Upper lobe of right lung (tissue), 1 donor: ENCODE data around the gene C3orf20. TPM values are rescaled to one million over a fixed set of nuclear protein-coding genes. Genes with fewer than 3 reads are reported as not detected.

ENCODE experiments used
- ATAC-seq: fragments of 200-7000 bp; cut with Tn5 transposase; one replicate; pipeline ENCODE4 v1.9.1; 2020; ENCODE audit warnings: mild to moderate bottlenecking, moderate library complexity
- DNase-seq: peaks from one replicate; pipeline ENCODE4 v3.0.0-alpha.2; 2020
- H3K27ac ChIP-seq: fragments of 200-600 bp; one replicate; pipeline ENCODE4 v1.8.0; 2022
- H3K27me3 ChIP-seq: fragments of 200-600 bp; one replicate; pipeline ENCODE4 v1.8.0; 2022; ENCODE audit warnings: mild to moderate bottlenecking
- H3K36me3 ChIP-seq: fragments of 200-600 bp; one replicate; pipeline ENCODE4 v1.8.0; 2022
- H3K4me1 ChIP-seq: fragments of 200-600 bp; one replicate; pipeline ENCODE4 v1.8.0; 2022
- H3K4me3 ChIP-seq: fragments of 200-600 bp; one replicate; pipeline ENCODE4 v1.8.0; 2022; ENCODE audit warnings: mild to moderate bottlenecking
- H3K9me3 ChIP-seq: fragments of 200-600 bp; one replicate; pipeline ENCODE4 v1.8.0; 2022
- intact Hi-C: fragments of 100-400 bp; cut with DNase I; formaldehyde crosslinking; loops from one replicate; pipeline ENCODE4 v1.11.0; 2022
- total RNA-seq: library from RNA; stranded (reverse); fragmentation: NEBNext Ultra II Directional; extraction: Animal tissue kit (Norgen Biotek cat#: 25700); gene quantifications from one replicate; pipeline ENCODE4 v1.2.1, GENCODE V29; 2021
- TF ChIP-seq, protein P1 (sequence below): fragments of 200-600 bp; IDR thresholded peaks from one replicate; pipeline ENCODE4 v1.8.0; 2022; ENCODE audit warnings: antibody characterized with exemption
- donor health status: DM: no; HTN: yes; CAD: no; lungs with severe emphysema.

C3orf20 gene
- total RNA-seq, 1 donor from 2014 or later = 0.14 TPM

DNA sequence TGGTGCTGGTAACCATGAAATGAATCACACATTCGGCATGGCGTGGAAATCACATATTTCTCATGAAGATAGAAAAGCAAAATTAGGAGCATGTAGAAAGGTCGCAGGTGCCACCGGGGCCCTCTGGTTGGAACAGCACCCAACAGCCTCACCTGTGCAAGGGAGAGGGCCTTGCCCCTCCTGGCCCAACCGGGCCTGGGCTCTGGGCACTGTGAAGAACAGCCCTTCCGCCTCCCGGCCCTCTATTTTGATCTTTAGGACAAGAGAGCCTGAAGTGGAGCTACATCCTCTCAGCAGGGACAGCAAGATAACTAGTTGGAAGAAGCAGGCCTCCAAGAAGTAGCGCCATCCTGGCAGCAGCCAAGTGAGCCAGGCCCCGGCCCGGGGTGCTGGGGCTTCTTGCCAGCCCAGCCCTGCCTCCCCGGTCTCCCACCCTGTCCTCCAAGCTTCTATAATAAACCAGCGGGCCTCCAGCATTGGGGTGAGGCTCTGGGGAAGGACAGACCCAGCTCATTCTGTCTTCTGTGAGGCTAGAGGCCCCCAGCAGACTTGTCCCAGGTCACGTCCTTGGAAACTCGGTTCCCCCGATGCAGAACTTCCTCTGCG, 97.7 kb downstream of the C3orf20 start:
- intact Hi-C loops = loop anchor here (10.0 kb wide), 1 partner anchor 98 kb away; the partner anchor contains the start of gene C3orf20
- H3K27ac ChIP-seq = no peak overlapping the region
- TF ChIP-seq, protein P1, sequence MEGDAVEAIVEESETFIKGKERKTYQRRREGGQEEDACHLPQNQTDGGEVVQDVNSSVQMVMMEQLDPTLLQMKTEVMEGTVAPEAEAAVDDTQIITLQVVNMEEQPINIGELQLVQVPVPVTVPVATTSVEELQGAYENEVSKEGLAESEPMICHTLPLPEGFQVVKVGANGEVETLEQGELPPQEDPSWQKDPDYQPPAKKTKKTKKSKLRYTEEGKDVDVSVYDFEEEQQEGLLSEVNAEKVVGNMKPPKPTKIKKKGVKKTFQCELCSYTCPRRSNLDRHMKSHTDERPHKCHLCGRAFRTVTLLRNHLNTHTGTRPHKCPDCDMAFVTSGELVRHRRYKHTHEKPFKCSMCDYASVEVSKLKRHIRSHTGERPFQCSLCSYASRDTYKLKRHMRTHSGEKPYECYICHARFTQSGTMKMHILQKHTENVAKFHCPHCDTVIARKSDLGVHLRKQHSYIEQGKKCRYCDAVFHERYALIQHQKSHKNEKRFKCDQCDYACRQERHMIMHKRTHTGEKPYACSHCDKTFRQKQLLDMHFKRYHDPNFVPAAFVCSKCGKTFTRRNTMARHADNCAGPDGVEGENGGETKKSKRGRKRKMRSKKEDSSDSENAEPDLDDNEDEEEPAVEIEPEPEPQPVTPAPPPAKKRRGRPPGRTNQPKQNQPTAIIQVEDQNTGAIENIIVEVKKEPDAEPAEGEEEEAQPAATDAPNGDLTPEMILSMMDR = no peak
- H3K9me3 ChIP-seq = no peaks in the 10 kb centered on the region
- no peaks in the 10 kb centered on the region for H3K27me3 ChIP-seq
- H3K4me1 ChIP-seq = no peaks in the 10 kb centered on the region
- H3K4me3 ChIP-seq = no peak overlapping the region
- no peaks in the 10 kb centered on the region for H3K36me3 ChIP-seq
- ATAC-seq (no peak), DNase-seq (peak; percentile 48)

DNA sequence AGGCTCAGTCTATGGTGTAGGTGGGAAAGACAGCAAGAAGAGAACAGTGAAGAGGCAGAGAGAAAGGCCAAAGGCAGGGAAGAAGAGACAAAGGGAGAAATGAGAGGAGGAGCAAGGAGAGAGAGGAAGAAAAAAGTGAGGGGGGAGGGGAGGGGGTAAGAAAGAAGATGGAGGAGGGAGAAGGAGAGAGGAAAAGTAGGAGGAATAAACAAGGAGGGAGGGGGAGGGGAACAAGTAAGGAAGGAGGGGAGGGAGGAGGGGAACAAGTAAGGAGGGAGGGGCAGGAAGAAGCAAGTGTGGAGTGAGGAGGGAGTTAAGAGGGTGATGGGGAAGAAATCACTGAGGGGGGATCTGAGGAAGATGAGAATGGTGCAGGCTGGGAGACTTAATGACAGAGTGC, 98.3 kb downstream of the C3orf20 start:
- Histone ChIP-seq H3K4me1 (no peaks in the 10 kb centered on the region), H3K4me3 (no peak overlapping the region), H3K27me3 (no peaks in the 10 kb centered on the region), H3K36me3 (no peaks in the 10 kb centered on the region), H3K27ac (no peak overlapping the region), H3K9me3 (no peaks in the 10 kb centered on the region)
- TF ChIP-seq, protein P1 = no peak
- ATAC-seq (no peak), DNase-seq (no peak)
- intact Hi-C loops = loop anchor here (10.0 kb wide), 1 partner anchor 98 kb away; the partner anchor contains the start of gene C3orf20

DNA sequence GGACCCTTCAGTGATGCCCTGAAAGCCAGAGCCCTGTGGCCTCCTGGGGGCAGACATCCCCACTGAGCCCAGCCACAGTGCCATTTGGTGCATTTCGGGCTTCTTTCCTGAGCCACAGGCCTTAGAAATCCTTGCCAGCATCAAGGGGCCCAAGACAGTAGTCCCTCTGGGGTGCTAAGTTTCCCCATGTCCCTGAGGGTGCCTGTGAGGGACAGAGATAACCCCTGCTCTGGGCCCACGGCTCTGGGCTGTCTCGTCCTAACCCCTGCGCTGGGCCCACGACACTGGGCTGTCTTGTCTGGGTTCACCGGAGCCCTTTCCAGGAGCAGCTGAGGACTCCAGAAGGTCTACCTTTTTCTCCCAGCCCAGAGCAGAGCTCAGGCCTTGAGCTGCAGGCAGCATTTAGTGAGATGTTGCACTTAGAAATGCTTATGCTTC, 98.8 kb downstream of the C3orf20 start:
- intact Hi-C loops = loop anchor here (10.0 kb wide), 1 partner anchor 99 kb away; the partner anchor contains the start of gene C3orf20
- Histone ChIP-seq H3K36me3 (no peaks in the 10 kb centered on the region), H3K9me3 (no peaks in the 10 kb centered on the region), H3K27ac (no peak overlapping the region), H3K27me3 (no peaks in the 10 kb centered on the region), H3K4me1 (no peaks in the 10 kb centered on the region), H3K4me3 (no peak overlapping the region)
- DNase-seq (peak; percentile 56), ATAC-seq (no peak)
- TF ChIP-seq, protein P1 = no peak

DNA sequence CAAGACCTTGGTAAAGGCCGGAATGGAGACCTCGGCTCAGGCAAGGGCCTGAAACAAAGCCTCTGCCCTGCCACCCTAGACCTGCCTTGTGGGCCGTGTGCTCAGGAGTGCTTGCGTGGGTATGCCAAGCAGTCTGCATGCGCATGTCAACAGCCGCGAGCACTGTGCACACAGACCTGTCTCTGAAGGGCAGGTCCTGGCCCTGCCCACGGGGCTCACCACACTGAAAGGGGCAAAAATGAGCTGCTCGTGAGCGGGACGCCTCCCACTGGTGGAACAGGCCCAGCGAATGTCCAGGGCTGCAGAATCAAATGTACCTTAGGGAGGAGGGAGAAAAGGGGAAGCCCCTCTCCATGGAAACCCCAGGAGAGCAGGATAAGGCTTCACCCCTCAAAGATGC, 99.5 kb downstream of the C3orf20 start:
- no peaks in the 10 kb centered on the region for H3K27me3 ChIP-seq
- intact Hi-C loops = loop anchor here (10.0 kb wide), 1 partner anchor 100 kb away; the partner anchor contains the start of gene C3orf20
- DNase-seq (peak; percentile 37), ATAC-seq (no peak)
- H3K9me3 ChIP-seq = no peaks in the 10 kb centered on the region
- H3K4me1 ChIP-seq = no peaks in the 10 kb centered on the region
- no peak overlapping the region for H3K27ac ChIP-seq
- H3K36me3 ChIP-seq = no peaks in the 10 kb centered on the region
- TF ChIP-seq, protein P1 = no peak
- H3K4me3 ChIP-seq = no peak overlapping the region

DNA sequence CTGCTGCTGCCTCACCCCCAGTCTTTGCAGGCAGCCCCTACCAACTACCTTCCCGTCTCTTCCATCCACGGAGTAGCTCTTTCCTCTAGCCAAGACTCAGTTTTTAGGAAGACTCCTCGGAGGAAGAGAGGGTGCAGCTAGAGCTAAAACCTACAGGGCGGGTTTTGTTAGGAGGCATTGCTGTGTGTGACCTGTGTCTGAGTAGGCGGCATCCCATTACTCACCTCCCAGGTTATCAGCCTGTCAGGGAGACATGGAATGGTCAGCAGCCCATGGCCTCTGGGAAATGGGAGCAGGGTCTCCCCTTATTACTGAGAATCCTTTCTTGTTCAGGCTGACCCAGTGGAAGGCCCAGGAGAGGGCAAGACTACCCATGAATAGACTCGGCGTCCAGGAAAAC, 100.1 kb downstream of the C3orf20 start:
- Histone ChIP-seq H3K9me3 (no peaks in the 10 kb centered on the region), H3K27ac (no peak overlapping the region), H3K4me1 (no peaks in the 10 kb centered on the region), H3K4me3 (no peak overlapping the region), H3K27me3 (no peaks in the 10 kb centered on the region), H3K36me3 (no peaks in the 10 kb centered on the region)
- TF ChIP-seq, protein P1 = no peak
- ATAC-seq = no peak
- intact Hi-C loops = loop anchor here (10.0 kb wide), 1 partner anchor 100 kb away; the partner anchor contains the start of gene C3orf20
- DNase-seq = peak; percentile 36
